Stomach smooth muscle (tissue), 2 donors: ENCODE results near the gene KSR1.

Experiments
- H3K27ac ChIP-seq: one replicate; pipeline ENCODE4 v1.7.0; 2013; ENCODE audit warnings: mild to moderate bottlenecking, low read length, inconsistent platforms
- H3K27me3 ChIP-seq, 2 donors: one replicate each; pipeline ENCODE4 v1.7.0; 2013; ENCODE audit warnings: low read length in 2 of 2; ENCODE audit not compliant: insufficient read depth in 2 of 2, control insufficient read depth in 1 of 2
- H3K36me3 ChIP-seq, 2 donors: one replicate each; pipeline ENCODE4 v1.7.0; 2013; ENCODE audit warnings: low read length in 2 of 2; ENCODE audit not compliant: control insufficient read depth in 2 of 2, insufficient read depth in 2 of 2
- H3K4me1 ChIP-seq: one replicate; pipeline ENCODE4 v1.7.0; 2013; ENCODE audit warnings: low read length; ENCODE audit not compliant: control insufficient read depth, insufficient read depth
- H3K4me3 ChIP-seq, 2 donors: one replicate each; pipeline ENCODE4 v1.7.0; 2013; ENCODE audit warnings: low read length in 2 of 2
- H3K9ac ChIP-seq, 2 donors: one replicate each; pipeline ENCODE4 v1.7.0; 2013; ENCODE audit warnings: low read length in 2 of 2, mild to moderate bottlenecking in 1 of 2
- H3K9me3 ChIP-seq, 2 donors: one replicate each; pipeline ENCODE4 v1.7.0; 2013; ENCODE audit warnings: low read length in 2 of 2; ENCODE audit not compliant: control insufficient read depth in 2 of 2
- donor health status: healthy.
- donor health status: Pancreatic carcinoma.

Gene KSR1

GRCh38 chr17:27573971-27574525 lies 117.8 kb downstream of the KSR1 start:
- peaks cover 14% of the 10 kb centered on the region for H3K4me1 ChIP-seq
- H3K27me3 ChIP-seq: no peaks in the 10 kb centered on the region
- no peak overlapping the region for H3K27ac ChIP-seq

GRCh38 chr17:27575096-27575911 lies 119.1 kb downstream of the KSR1 start:
- no peaks in the 10 kb centered on the region for H3K9me3 ChIP-seq
- no peak overlapping the region for H3K4me3 ChIP-seq
- no peak overlapping the region for H3K9ac ChIP-seq
- no peaks in the 10 kb centered on the region for H3K27me3 ChIP-seq
- H3K27ac ChIP-seq: no peak overlapping the region
- peaks cover 12% of the 10 kb centered on the region for H3K4me1 ChIP-seq
- no peaks in the 10 kb centered on the region for H3K36me3 ChIP-seq

More at GRCh38 chr17:27573971-27574525, 117.8 kb downstream of the KSR1 start:
- Histone ChIP-seq H3K9ac (no peak overlapping the region), H3K36me3 (no peaks in the 10 kb centered on the region), H3K9me3 (no peaks in the 10 kb centered on the region), H3K4me3 (no peak overlapping the region)

DNA sequence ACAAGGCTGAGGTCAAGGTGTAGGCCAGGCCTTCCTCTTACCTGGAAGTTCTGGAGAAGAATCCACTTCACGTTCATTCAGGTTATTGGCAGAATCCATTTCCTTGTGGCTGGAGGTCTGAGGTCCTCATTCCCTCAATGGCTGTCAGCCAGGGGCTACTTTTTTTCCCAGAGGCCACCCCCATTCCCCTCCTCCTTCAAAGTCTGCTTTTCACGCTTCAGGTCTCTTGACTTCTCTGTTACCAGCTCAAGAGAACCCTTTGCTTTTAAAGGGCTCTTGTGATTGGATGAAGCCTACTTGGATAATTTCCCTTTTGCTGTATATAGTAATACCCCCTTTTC lies 119.6 kb downstream of the KSR1 start:
- H3K9me3 ChIP-seq: no peaks in the 10 kb centered on the region
- peaks cover 12% of the 10 kb centered on the region for H3K4me1 ChIP-seq
- H3K27ac ChIP-seq: no peak overlapping the region
- H3K9ac ChIP-seq: no peak overlapping the region
- no peaks in the 10 kb centered on the region for H3K27me3 ChIP-seq
- no peak overlapping the region for H3K4me3 ChIP-seq
- no peaks in the 10 kb centered on the region for H3K36me3 ChIP-seq

- Histone ChIP-seq H3K9ac (no peak overlapping the region), H3K4me1 (peaks cover 12% of the 10 kb centered on the region), H3K27me3 (no peaks in the 10 kb centered on the region), H3K36me3 (no peaks in the 10 kb centered on the region), H3K9me3 (no peaks in the 10 kb centered on the region), H3K4me3 (no peak overlapping the region), H3K27ac (no peak overlapping the region)
These were observed 120.3 kb downstream of the KSR1 start for GRCh38 chr17:27576477-27577083.

DNA sequence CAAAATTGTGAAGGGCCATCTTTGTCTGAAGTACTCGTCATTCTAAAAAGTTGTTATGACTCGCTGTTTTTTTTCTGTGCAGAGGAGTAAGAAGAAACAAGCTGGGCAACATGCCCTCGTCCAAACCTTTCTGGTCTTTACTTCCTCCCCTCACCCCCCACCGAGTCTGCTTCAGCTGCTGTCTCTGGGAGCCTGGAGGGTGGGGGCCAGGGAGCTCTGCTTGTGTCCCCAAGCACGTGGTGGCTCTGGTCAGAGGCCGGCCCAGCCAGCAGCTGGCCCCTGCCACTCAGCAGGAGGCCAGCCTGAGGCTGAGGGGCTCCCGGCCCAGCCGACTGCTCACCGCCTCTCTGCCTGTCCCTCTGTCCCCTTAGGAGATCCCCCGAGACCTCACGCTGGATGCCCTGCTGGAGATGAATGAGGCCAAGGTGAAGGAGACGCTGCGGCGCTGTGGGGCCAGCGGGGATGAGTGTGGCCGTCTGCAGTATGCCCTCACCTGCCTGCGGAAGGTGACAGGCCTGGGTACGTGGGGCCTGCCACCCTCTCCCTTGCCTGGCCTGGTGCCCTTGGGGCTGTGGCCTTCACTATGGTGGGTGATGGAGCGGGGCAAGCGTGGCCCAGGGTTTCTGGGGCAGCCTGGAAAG lies 121.0 kb downstream of the KSR1 start:
- Histone ChIP-seq H3K4me3 (no peak overlapping the region), H3K9me3 (no peaks in the 10 kb centered on the region), H3K36me3 (no peaks in the 10 kb centered on the region), H3K27ac (no peak overlapping the region), H3K4me1 (peaks cover 12% of the 10 kb centered on the region), H3K9ac (no peak overlapping the region), H3K27me3 (no peaks in the 10 kb centered on the region)

GRCh38 chr17:27577884-27578717 lies 121.9 kb downstream of the KSR1 start:
- Histone ChIP-seq H3K4me1 (peaks cover 12% of the 10 kb centered on the region), H3K27me3 (no peaks in the 10 kb centered on the region), H3K9me3 (no peaks in the 10 kb centered on the region), H3K27ac (no peak overlapping the region), H3K9ac (peak overlapping the region in 1 of 2 donors; percentile 51), H3K36me3 (no peaks in the 10 kb centered on the region), H3K4me3 (no peak overlapping the region)

GRCh38 chr17:27578718-27579085 lies 122.5 kb downstream of the KSR1 start:
- Histone ChIP-seq H3K4me1 (peaks cover 12% of the 10 kb centered on the region), H3K36me3 (no peaks in the 10 kb centered on the region), H3K9me3 (no peaks in the 10 kb centered on the region), H3K27ac (no peak overlapping the region), H3K9ac (no peak overlapping the region), H3K27me3 (no peaks in the 10 kb centered on the region), H3K4me3 (no peak overlapping the region)

GRCh38 chr17:27579304-27579703 lies 123.1 kb downstream of the KSR1 start:
- no peaks in the 10 kb centered on the region for H3K27me3 ChIP-seq
- H3K4me3 ChIP-seq: no peak overlapping the region
- no peak overlapping the region for H3K9ac ChIP-seq
- H3K4me1 ChIP-seq: peaks cover 12% of the 10 kb centered on the region
- H3K36me3 ChIP-seq: no peaks in the 10 kb centered on the region
- H3K27ac ChIP-seq: no peak overlapping the region
- H3K9me3 ChIP-seq: no peaks in the 10 kb centered on the region

- H3K4me3 ChIP-seq: no peak overlapping the region
These were observed 123.7 kb downstream of the KSR1 start for GRCh38 chr17:27579897-27580321.

GRCh38 chr17:27581016-27581415 lies 124.8 kb downstream of the KSR1 start:
- Histone ChIP-seq H3K9me3 (no peaks in the 10 kb centered on the region), H3K27ac (no peak overlapping the region), H3K27me3 (no peaks in the 10 kb centered on the region), H3K9ac (no peak overlapping the region), H3K36me3 (peaks cover 0 to 4% of the 10 kb centered on the region in 2 donors), H3K4me1 (peaks cover 12% of the 10 kb centered on the region), H3K4me3 (no peak overlapping the region)

More at GRCh38 chr17:27579897-27580321, 123.7 kb downstream of the KSR1 start:
- H3K36me3 ChIP-seq: no peaks in the 10 kb centered on the region
- H3K9ac ChIP-seq: no peak overlapping the region
- no peaks in the 10 kb centered on the region for H3K9me3 ChIP-seq
- no peaks in the 10 kb centered on the region for H3K27me3 ChIP-seq
- peaks cover 12% of the 10 kb centered on the region for H3K4me1 ChIP-seq
- H3K27ac ChIP-seq: no peak overlapping the region
